RCC 7860 (cell line): ENCODE results near the gene PKP2.
"Not testable (repeated sequence)": the region's sequence is repeated elsewhere in the genome, so short reads cannot be mapped to it uniquely, and the experiment has no call there.

Source experiments
- DNase-seq: peaks from one replicate; pipeline ENCODE4 v3.0.0-alpha.2; 2015; ENCODE audit warnings: low spot score
- FAIRE-seq: peaks from 2 replicates; lab custom pipeline; 2012; peaks lifted over from hg19 to GRCh38; lab: Jason Lieb, UNC

PKP2 gene

DNA sequence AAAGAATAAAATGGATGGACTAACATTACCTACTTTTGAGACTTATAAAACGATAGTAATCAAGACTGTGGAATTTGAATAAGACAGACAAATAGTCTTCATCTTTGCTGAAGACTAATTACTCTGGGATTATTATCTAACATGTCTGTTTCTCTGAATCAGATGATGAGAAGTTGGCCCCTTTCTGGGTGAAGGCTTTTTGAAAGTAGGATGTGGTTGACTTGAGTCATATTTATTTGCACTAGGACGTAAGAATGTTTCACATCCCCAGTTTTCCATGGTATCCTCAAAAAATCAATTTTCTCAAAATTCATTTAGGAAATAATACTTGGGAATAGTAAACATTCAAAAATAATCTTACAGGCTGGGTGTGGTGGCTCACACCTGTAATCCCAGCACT lies 31.8 kb downstream of the PKP2 start:
- no peak for FAIRE-seq
- no peak for DNase-seq

DNA sequence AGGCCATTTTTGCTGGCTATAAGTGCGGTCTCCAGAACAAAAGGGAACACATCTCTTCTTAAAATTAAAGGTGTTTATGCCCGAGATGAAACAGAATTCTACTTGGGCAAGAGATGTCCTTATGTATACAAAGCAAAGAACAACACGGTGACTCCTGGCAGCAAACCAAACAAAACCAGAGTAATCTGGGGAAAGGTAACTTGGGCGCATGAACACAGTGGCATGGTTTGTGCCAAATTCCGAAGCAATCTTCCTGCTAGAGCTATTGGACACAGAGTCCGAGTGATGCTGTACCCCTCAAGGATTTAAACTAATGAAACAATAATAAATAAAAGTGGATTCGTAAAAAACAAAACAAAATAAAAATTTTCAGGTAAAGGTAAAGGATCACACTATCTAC lies 33.4 kb downstream of the PKP2 start:
- no peak for DNase-seq
- no peak for FAIRE-seq

DNA sequence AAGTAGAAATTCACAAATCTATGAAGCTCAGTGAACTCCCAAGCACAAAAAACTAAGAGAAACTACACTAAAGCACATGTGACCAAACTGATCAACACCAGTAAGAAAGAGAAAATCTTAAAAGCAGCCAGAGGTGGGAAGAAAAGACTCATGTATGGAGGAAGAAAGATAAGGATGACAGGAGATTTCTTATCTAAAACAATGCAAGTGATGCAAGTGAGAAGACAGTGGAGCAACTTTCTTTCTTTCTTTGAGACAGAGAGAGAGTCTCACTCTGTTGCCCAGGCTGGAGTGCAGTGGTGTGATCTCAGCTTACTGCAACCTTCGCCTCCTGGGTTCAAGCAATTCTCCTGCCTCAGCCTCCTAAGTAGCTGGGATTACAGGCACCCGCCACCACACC lies 34.9 kb downstream of the PKP2 start:
- not testable (repeated sequence) for FAIRE-seq, DNase-seq

DNA sequence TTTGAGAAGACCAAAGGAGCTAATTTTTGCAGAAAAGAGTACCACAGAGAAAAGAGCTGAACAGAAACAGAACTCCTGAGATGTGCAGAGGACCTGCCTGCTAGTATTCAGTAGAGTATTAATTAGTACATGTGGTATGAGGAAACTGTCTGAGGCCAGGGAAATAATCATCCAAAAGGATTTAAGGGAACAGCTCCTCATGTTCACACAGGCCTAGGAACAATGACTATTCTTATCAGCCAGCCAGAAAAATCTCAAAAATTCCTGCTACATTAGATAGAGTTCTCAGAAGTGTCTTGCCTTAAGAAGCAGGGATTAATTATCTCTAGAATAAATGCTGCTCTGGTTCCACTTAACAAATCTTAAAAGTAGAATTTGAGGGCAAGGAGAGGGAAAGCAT lies 36.4 kb downstream of the PKP2 start:
- FAIRE-seq: no peak

DNA sequence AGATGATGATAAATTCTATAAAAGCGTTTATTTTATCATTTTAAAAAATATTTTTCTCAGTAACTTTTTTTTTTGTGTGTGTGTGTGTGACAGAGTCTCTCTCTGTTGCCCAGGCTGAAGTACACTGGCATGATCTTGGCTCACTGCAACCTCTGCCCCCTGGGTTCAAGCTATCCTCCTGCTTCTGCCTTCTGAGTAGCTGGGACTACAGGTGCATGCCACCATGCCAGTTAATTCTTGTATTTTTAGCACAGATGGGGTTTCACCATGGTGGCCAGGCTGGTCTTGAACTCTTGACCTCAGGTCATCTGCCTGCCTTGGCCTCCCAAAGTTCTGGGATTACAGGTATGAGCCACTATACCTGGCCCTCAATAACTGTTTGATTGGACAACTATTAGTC lies 37.2 kb downstream of the PKP2 start:
- FAIRE-seq (no peak), DNase-seq (no peak)

More for the DNA sequence above, 36.4 kb downstream of the PKP2 start:
- no peak for DNase-seq

DNA sequence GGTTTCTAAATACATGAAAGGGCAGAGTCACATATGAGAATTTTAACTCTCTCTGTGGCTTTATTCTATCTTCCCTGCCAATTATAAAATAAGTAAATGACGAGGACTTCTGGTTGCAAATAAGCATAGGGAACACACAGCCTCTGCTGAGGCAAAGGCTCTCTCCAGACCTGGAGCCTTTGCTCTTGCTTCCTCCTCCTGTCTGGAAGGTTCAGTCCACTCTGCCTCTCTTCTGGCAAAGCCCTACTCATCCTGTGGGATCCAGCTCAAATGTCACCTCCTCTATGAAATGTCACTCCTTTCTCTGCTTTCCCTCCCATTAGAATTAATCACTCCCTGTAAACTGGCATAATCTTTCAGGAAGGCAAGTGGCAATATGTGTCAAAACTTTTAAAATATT lies 41.9 kb downstream of the PKP2 start:
- FAIRE-seq (no peak), DNase-seq (no peak)

DNA sequence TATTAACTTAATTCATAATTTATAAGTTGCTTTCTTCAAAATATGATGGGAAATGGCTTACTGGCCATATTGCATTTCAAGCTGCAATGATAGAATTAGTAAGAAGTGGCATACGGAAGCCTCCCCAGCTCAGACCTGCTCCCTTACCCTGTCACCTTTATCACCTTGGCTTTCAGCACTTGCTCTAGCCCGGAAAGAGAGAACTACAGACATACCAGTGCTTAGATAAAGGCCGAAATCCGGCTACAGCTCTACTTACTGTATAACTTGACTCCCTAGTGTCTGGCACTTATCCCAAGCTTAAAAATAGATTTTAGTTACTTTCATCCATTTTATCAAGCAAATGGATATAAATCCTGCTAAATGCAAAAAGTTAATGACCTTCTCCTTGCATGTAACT lies 42.5 kb downstream of the PKP2 start:
- FAIRE-seq: no peak
- DNase-seq: no peak

DNA sequence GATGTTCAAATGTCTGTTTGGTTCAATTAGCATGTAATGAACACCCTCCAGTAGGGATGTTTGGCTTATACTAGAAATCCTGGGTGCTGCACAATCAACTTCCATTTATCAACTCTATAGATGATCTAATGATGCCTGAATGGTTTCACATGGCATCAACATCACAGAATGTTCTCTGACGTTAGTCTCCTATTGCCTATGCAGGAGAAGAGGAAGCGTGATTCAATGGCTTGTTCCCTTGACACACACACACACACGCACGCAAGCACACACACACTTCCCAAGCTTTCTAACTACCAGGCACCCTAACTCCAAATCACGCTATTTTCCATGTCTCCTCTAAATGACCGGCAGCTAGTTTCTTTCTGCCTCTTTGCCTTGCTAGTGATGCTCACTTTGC lies 49.3 kb downstream of the PKP2 start:
- no peak for DNase-seq
- FAIRE-seq: no peak

DNA sequence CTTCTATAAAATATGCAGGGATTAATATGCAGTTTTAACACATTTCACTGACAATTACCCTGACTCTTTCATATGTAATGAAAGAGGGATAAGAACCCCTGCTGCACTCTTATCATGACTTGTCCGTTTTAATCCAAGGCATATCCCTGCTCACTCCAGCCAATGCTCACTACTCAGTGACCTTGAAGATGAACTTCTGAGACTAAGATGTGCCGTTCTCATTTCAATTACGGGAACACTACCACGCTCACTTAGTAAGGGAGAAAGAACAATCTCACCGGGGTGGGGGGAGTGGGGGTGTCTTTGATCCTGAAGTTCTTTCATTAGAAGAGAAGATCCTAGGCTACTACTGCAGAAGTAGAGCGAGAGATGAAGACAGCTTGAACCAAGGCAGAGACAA lies 50.5 kb downstream of the PKP2 start:
- DNase-seq (no peak), FAIRE-seq (no peak)

DNA sequence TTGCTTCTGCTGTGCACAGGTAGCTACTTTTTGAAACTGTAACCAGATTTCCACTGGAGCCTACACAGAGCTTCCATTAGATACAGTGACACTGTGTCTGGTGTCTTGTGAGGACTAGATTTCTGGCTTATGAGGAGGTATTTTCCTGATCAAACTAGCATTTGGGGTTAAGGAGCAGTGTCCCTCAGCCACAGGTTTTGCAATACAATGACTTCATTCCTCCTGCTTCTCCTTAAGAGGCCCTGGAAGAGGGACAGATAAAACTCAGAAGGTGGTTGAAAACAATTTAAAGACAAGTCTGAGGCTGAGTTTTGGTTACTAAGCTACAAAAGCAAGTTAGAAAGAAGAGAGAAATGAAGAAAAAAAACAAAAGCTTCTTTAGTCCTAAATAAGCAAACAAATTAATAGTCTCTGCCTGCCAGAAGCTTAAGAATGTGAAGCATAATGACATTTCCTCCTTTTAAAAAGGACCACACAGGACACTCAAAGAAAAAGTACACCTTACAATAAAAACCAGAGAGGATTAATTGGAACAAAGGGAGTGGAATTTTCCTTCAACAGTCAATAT lies 53.0 kb downstream of the PKP2 start:
- DNase-seq: no peak
- no peak for FAIRE-seq

DNA sequence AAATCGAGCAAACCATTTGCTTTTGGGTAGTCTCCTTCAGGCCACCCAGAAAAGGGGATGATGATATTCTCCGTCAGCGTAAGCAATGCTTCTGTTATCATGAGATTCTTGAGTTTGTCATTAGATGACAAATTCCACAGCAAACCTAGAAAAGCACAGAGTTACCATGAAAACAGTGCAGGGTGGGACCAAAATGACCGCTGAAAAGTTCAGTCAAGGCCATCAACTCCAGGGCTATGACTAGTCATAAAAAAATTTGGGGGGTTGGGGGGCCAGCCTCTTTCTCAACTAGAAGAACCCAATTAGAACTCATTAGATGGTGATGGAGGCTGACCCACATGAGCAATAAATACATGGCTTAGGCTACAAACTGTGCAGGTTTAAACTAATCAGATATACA lies 55.5 kb downstream of the PKP2 start:
- DNase-seq: no peak
- no peak for FAIRE-seq

DNA sequence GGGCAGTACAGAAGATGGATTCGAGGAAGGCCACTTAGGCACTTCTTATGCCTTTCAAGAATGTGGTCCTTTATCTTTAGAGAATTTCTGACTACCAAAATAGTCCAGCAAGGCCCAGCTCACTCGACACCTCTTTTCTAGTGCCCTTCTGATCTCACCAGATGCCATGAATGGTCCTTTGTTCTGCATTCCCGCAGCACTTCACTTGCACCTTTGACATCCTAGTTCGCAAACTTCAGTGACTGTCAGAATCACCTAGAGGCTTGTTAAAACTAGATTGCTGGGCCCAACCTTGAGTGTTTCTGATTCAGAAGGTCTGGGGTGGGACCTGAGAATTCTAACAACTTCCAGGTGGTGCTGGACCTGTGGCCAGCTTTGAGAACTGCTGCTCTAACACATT lies 56.7 kb downstream of the PKP2 start:
- DNase-seq (no peak), FAIRE-seq (no peak)

DNA sequence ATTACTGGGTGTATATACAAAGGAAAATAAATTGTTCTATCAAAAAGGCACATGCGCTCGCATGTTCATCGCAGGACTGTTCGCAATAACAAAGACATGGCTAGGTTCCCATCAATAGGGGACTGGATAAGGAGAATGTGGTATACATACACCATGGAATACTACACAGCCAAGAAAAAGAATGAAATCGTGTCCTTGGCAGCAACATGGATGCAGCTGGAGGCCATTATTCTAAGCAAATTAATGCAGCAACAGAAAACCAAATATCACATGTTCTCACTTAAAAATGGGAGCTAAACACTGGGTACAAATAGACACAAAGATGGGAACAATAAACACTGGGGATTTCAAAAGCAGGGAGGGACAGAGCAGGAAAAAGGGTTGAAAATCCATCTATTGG lies 58.6 kb downstream of the PKP2 start:
- DNase-seq (no peak), FAIRE-seq (no peak)

DNA sequence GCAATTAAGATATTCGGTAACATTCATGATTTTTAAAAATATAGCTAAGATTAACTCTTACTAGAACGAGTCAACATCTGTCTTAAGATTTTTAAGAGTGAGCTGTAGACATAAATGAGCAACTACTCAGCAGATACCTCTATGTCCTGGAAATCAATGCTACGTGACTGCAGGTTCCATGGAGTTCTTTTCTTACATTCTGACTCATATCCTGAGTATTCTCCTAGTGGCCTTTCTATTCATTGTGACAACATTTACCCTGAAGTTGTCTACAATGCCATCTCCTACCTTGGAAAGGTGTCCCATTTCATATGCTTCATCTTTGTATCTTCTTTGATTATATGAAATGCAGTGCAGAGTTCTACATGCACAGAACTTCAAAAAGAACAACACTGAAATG lies 59.9 kb downstream of the PKP2 start:
- DNase-seq: peak; percentile 29
- FAIRE-seq: no peak

DNA sequence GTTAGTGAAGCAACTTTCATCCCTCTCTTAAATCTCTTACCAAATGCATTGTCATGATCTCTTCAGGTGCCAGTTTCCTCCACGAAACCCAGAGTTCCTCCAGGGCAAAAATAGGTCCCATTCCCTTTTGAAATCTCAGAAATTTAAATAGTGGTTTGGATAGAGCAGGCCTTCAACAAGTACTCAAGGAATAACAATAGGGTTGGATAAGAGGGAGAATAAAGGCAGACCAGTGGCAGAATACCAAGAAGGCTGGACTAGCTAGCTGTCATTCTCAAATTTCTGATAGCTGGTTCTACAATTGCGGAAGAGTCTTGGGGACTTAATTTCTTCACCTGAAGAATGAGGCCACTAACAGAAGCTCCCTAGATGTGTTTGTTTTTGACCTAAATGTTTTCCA lies 62.5 kb downstream of the PKP2 start:
- DNase-seq (no peak), FAIRE-seq (no peak)

DNA sequence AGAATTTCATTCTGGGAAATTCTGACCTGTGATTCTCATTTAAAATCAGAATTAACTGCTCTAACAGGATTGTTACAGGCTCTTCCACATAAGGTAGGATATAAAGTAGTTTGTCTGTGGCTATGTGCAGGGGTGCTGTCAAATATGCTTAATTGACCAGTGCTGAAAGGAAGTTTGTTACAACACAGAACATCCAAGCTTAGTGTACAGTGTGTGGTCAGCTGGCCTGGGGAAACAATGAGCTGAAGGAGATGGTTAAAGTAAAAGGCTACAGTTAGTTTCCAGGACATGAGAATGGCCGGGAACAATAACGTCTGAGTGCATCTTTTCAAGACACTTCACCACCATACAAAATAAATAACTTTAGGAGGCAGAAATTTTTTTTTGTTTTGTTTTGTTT lies 68.0 kb downstream of the PKP2 start:
- no peak for DNase-seq
- no peak for FAIRE-seq

DNA sequence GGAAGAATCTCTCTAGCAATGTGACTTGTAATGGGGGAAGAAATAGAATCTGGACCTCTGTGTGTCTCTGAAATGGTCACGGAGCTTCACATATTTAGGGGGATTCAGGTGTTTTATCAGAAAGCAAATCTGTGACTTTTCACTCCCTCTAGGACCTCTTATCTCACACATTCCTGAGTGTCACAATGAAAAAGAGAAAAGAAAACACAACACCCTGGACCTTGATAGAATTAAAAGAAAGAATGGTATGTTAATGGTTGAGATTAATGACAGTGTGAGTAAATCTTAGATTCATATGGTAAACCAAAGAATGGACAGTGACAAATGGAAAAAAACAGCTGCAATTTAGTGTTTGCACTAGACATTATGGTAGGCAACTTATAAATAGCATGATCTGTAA lies 68.5 kb downstream of the PKP2 start:
- DNase-seq (no peak), FAIRE-seq (no peak)

DNA sequence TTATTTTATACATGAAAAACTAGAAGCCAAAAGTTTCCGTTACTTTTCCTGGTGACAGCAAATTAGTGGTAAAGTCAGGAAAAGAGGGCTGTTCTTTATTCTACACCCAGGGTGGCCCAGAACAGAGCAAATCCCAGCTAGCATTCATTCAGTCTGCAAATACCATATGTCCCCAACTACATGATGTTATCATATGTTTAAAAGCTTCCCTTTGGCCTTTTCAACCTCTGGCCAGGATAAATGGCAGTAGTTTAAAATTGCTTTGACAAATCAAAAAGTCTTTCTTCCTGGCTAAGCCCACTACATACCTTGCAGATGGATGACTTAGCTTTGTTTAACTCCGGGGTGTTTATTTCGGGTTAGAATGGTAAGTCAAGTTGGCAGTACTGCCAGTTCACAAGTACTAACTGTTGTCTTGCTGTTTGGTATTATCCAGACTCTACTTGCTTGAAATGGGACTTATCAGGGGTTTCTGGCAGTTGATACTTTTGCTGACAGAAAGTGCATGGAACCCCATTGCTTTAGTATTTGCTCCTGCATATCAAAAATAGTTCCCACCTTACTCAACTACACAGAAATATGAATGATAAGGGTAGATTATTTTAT lies 69.7 kb downstream of the PKP2 start:
- DNase-seq: no peak
- no peak for FAIRE-seq

DNA sequence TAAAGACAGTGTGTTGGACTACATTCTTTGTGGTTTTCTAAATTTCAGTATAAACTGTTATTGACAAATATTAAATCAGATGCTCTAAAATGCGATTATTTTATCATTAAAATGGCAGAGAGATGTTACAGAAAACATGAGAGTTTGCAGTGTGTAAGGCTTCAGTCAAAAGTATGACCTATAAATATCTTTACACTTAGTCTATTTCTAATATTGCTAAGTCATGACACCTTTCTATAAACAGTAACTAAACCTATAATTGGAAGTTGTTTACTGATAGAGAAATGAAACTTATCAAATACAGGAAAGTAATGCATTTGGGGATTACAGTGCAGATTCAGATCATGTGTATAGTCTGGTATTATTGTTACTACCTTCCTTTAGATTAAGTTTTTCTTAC lies 72.0 kb downstream of the PKP2 start:
- DNase-seq (no peak), FAIRE-seq (no peak)

DNA sequence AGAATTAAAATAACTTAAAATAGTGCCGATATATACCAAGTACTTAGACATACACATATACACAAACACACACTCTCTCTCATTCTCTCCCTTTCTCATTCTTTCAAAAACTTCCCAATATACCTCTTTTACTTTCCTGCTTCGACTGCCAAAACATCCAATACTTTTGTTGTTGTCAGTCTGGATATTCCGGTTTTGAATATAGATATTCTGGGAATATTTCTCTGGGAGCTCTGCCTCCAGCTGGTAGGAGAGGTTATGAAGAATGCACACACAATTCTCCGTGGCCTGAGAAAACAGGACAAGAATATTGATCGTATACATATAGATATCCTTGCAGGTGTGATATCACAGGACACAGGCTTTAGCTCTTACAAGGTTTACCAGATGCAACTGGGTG lies 74.2 kb downstream of the PKP2 start:
- DNase-seq (no peak), FAIRE-seq (no peak)

DNA sequence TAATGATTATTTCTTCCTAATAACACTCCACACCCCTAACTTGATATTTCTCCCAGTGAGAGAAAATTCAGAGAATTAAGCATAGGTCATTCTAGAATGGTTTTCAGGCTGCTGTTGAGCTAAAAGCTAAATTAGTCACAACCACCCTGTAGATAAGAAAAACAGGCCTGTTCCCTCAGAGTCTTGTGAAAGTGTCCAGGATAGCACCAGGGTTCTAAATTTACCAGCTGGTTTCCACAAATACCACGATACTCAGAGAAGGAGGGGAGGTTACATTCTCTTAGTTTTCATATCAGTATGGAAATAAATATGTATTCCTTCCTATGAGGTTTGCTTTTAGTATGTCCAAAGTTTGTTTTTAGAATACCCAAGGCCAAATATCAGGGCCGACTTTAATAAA lies 74.9 kb downstream of the PKP2 start:
- DNase-seq: no peak
- no peak for FAIRE-seq

DNA sequence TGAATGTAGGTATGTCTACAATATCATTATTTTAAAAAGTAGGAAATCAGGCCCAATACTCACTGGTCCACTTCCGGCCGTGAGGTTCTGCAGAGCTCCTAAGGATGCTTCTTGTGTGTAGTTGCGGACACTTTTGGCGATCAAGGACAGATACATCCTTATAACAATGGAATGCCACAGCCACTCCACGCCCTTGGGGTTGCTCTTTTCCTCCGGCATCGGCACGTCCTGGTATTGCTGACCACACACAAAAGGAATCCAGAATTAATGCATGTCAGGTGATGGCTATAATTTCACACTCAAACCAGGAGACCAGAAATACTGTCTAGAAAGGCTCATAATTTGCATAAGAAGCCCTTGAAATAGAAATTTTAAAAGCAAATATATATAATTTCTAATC lies 75.3 kb downstream of the PKP2 start:
- DNase-seq (no peak), FAIRE-seq (no peak)

DNA sequence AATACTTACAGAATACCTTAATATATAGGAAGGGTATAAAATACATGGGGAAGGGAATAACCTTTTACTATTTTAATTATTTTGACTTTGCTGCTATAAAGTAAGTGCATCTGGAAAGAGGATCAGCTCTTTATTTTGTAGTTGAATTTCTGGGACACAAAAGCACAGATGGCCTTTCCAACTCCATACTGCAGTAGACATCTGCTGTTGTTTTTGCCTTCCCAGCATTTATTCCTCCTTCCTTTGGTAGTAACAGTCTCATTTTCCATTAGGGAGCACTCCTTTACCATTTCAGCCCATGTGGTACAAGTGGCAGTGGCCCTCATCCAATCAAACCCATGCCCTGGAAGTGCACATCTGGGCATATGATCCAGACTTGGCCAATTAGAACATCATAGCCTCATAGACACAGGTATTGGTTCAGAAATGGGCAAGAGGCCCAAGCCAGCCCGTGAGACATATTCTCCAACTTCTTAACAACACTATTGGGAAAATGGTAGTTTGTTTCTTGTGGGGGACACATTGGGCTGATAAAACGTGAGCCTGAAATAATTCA lies 76.1 kb downstream of the PKP2 start:
- FAIRE-seq (no peak), DNase-seq (no peak)
